H9 (cell line): ENCODE data around the gene GLI2. TPM values are rescaled to one million over a fixed set of nuclear protein-coding genes. Genes with fewer than 3 reads are reported as not detected.
A peak's percentile ranks its signal among the peaks of the same experiment; 100 is the strongest.

Experiments used
- DNase-seq: peaks from one replicate; pipeline ENCODE4 v3.0.0-alpha.2; 2017
- H2AFZ ChIP-seq: one replicate; pipeline ENCODE4 v1.6.1; 2013; ENCODE audit warnings: mild to moderate bottlenecking, low read length, control low read depth, moderate library complexity
- H2AK5ac ChIP-seq: 2 replicates; pipeline ENCODE4 v1.6.1; 2013; ENCODE audit warnings: low read length, control low read depth, mixed read lengths; ENCODE audit not compliant: insufficient read length
- H2BK120ac ChIP-seq: one replicate; pipeline ENCODE4 v1.6.1; 2013; ENCODE audit warnings: low read depth, mild to moderate bottlenecking, low read length, control low read depth, inconsistent platforms; ENCODE audit not compliant: poor library complexity, severe bottlenecking
- H2BK12ac ChIP-seq: 2 replicates; pipeline ENCODE4 v1.6.1; 2013; ENCODE audit warnings: low read length, control low read depth, mixed read lengths, low read depth; ENCODE audit not compliant: insufficient read length
- H2BK15ac ChIP-seq: 2 replicates; pipeline ENCODE4 v1.6.1; 2013; ENCODE audit warnings: low read depth, low read length, control low read depth
- H2BK20ac ChIP-seq: one replicate; pipeline ENCODE4 v1.6.1; 2013; ENCODE audit warnings: low read depth, mild to moderate bottlenecking, low read length, control low read depth, inconsistent platforms; ENCODE audit not compliant: poor library complexity, severe bottlenecking
- H2BK5ac ChIP-seq: 2 replicates; pipeline ENCODE4 v1.6.1; 2013; ENCODE audit warnings: low read length, control low read depth, mixed read lengths; ENCODE audit not compliant: insufficient read length
- H3K14ac ChIP-seq: 2 replicates; pipeline ENCODE4 v1.6.1; 2013; ENCODE audit warnings: low read length, control low read depth; ENCODE audit not compliant: insufficient read depth
- H3K18ac ChIP-seq: 2 replicates; pipeline ENCODE4 v1.6.1; 2013; ENCODE audit warnings: low read depth, mild to moderate bottlenecking, mixed read lengths, low read length, control low read depth; ENCODE audit not compliant: insufficient read length
- H3K23ac ChIP-seq: 2 replicates; pipeline ENCODE4 v1.6.1; 2013; ENCODE audit warnings: low read length, control low read depth, mixed read lengths, low read depth; ENCODE audit not compliant: insufficient read length
- H3K23me2 ChIP-seq: 2 replicates; pipeline ENCODE4 v1.6.1; 2013; ENCODE audit warnings: low read depth, mild to moderate bottlenecking, mixed read lengths, low read length, control low read depth; ENCODE audit not compliant: insufficient read length, poor library complexity, severe bottlenecking
- H3K27ac ChIP-seq: 2 replicates; pipeline ENCODE4 v1.5.1; 2013; ENCODE audit warnings: low read length, control low read depth, mixed read lengths, low read depth; ENCODE audit not compliant: insufficient read length
- H3K27me3 ChIP-seq: 2 replicates; pipeline ENCODE4 v1.6.1; 2013; ENCODE audit warnings: low read length, control low read depth, inconsistent platforms; ENCODE audit not compliant: insufficient read depth
- H3K4ac ChIP-seq: 2 replicates; pipeline ENCODE4 v1.6.1; 2013; ENCODE audit warnings: low read depth, mild to moderate bottlenecking, control low read depth, inconsistent platforms, low read length, moderate library complexity
- H3K4me1 ChIP-seq: 2 replicates; pipeline ENCODE4 v1.6.1; 2013; ENCODE audit warnings: low read length, control low read depth, inconsistent platforms; ENCODE audit not compliant: insufficient read depth
- H3K4me2 ChIP-seq: 2 replicates; pipeline ENCODE4 v1.6.1; 2013; ENCODE audit warnings: low read length, control low read depth, mixed read lengths; ENCODE audit not compliant: insufficient read length, insufficient read depth
- H3K56ac ChIP-seq: 2 replicates; pipeline ENCODE4 v1.6.1; 2013; ENCODE audit warnings: low read depth, mild to moderate bottlenecking, mixed read lengths, low read length, control low read depth; ENCODE audit not compliant: insufficient read length
- H3K79me1 ChIP-seq: 2 replicates; pipeline ENCODE4 v1.6.1; 2013; ENCODE audit warnings: low read depth, mild to moderate bottlenecking, moderate library complexity, low read length, control low read depth, inconsistent platforms; ENCODE audit not compliant: insufficient read depth, poor library complexity, severe bottlenecking
- H3K79me2 ChIP-seq: 2 replicates; pipeline ENCODE4 v1.6.1; 2013; ENCODE audit warnings: low read length, control low read depth, inconsistent platforms; ENCODE audit not compliant: insufficient read depth
- H3K9ac ChIP-seq: 2 replicates; pipeline ENCODE4 v1.6.1; 2013; ENCODE audit warnings: low read length, control low read depth, mixed read lengths; ENCODE audit not compliant: insufficient read length; ENCODE audit errors: extremely low read depth
- H3K9me3 ChIP-seq: one replicate; pipeline ENCODE4 v1.6.1; 2013; ENCODE audit warnings: low read depth, low read length, inconsistent platforms; ENCODE audit not compliant: control insufficient read depth
- H3T11ph ChIP-seq: one replicate; pipeline ENCODE4 v1.6.1; 2013; ENCODE audit warnings: mild to moderate bottlenecking, low read length, control low read depth, inconsistent platforms
- H4K20me1 ChIP-seq: one replicate; pipeline ENCODE4 v1.6.1; 2013; ENCODE audit not compliant: control insufficient read depth, insufficient read length, insufficient read depth
- H4K5ac ChIP-seq: 2 replicates; pipeline ENCODE4 v1.6.1; 2013; ENCODE audit warnings: low read depth, mild to moderate bottlenecking, mixed read lengths, low read length, control low read depth; ENCODE audit not compliant: insufficient read length
- H4K8ac ChIP-seq: replicated peaks from 2 replicates; pipeline ENCODE4 v1.6.1; 2013; ENCODE audit warnings: low read length, control low read depth, mixed read lengths, low read depth; ENCODE audit not compliant: insufficient read length
- H4K91ac ChIP-seq: 2 replicates; pipeline ENCODE4 v1.6.1; 2013; ENCODE audit warnings: low read depth, mild to moderate bottlenecking, moderate library complexity, mixed read lengths, low read length, control low read depth; ENCODE audit not compliant: insufficient read length
- H3K27ac Mint-ChIP-seq, 3 experiments: 2 replicates in 2 of 3; 3 replicates in 1 of 3; pipeline ENCODE4 v1.8.0; 2020 to 2021; ENCODE audit warnings: mixed read lengths in 3 of 3, mild to moderate bottlenecking in 1 of 3, moderate library complexity in 1 of 3
- H3K27me3 Mint-ChIP-seq: 2 replicates; pipeline ENCODE4 v1.8.0; 2021; ENCODE audit warnings: low read depth, mild to moderate bottlenecking, moderate library complexity, mixed read lengths
- H3K36me3 Mint-ChIP-seq, 3 experiments: 2 replicates in 2 of 3; 3 replicates in 1 of 3; pipeline ENCODE4 v1.8.0; 2020 to 2021; ENCODE audit warnings: low read depth in 3 of 3, mixed read lengths in 3 of 3; ENCODE audit not compliant: insufficient read depth in 1 of 3
- H3K4me1 Mint-ChIP-seq, 2 experiments: 2 replicates each; pipeline ENCODE4 v1.8.0; 2020; ENCODE audit warnings: mixed read lengths in 2 of 2
- H3K4me3 Mint-ChIP-seq, 2 experiments: 2 replicates in 1 of 2; 3 replicates in 1 of 2; pipeline ENCODE4 v1.8.0; 2020 to 2021; ENCODE audit warnings: mild to moderate bottlenecking in 2 of 2, mixed read lengths in 2 of 2, moderate library complexity in 1 of 2
- H3K9me3 Mint-ChIP-seq, 2 experiments: 2 replicates in 1 of 2; 3 replicates in 1 of 2; pipeline ENCODE4 v1.8.0; 2020; ENCODE audit warnings: mild to moderate bottlenecking in 2 of 2, mixed read lengths in 2 of 2, moderate library complexity in 1 of 2
- WGBS: extraction: QIAGEN DNeasy Blood & Tissue Kit; methylation state at CpG from one replicate; pipeline ENCODE4 v1.1.7; 2013; ENCODE audit warnings: missing lambda C conversion rate, low lambda C conversion rate, mixed read lengths; ENCODE audit not compliant: insufficient read length; ENCODE audit errors: extremely low coverage; 5-methylcytosine and 5-hydroxymethylcytosine counted together
- total RNA-seq: library from RNA; stranded (reverse); gene quantifications from 2 replicates; pipeline ENCODE4 v1.2.1, GENCODE V29; 2021
- TF ChIP-seq, protein P1 (sequence below): fragments of 200-600 bp; sonication (generic); conservative IDR thresholded peaks from 3 replicates; pipeline ENCODE4 v1.8.0; 2021; ENCODE audit warnings: antibody characterized with exemption, mild to moderate bottlenecking

GLI2 gene
- total RNA-seq, 1 experiment from 2014 or later = 56.7 TPM

- H3K4me2 ChIP-seq = no peak overlapping the region
- no peak overlapping the region for H3K9ac ChIP-seq
- no peaks in the 10 kb centered on the region for H4K20me1 ChIP-seq
- H3K27ac ChIP-seq = no peak overlapping the region
- H2BK12ac ChIP-seq = no peak overlapping the region
- DNase-seq = peak; percentile 23
- no peak overlapping the region for H3K4me3 Mint-ChIP-seq
- peaks cover 0 to 4% (median 0%) of the 10 kb centered on the region in 3 experiments; a peak in 2 of 7 replicates for H3K36me3 Mint-ChIP-seq
- H3K4ac ChIP-seq = no peak overlapping the region
- H3K56ac ChIP-seq = no peak overlapping the region
- H3K79me2 ChIP-seq = peaks cover 36% of the 10 kb centered on the region; the same call in 1 of the 2 replicates
- H3K27ac Mint-ChIP-seq = no peak overlapping the region
- no peak overlapping the region for H2BK5ac ChIP-seq
- H4K8ac ChIP-seq = no peak overlapping the region
- no CpG with 5 or more reads among the region's 10 CpGs for whole genome bisulfite sequencing
- H4K5ac ChIP-seq = no peak overlapping the region
- H3K18ac ChIP-seq = no peak overlapping the region
- no peak overlapping the region for H2BK15ac ChIP-seq
- no peaks in the 10 kb centered on the region; the same call in 1 of the 2 replicates for H3K27me3 Mint-ChIP-seq
- H3K27me3 ChIP-seq = no peaks in the 10 kb centered on the region
- H2AFZ ChIP-seq = no peak overlapping the region
- no peak overlapping the region for H3T11ph ChIP-seq
- H2BK120ac ChIP-seq = no peak overlapping the region
- peaks cover 74 to 85% of the 10 kb centered on the region in 2 experiments for H3K4me1 Mint-ChIP-seq
- TF ChIP-seq, protein P1, sequence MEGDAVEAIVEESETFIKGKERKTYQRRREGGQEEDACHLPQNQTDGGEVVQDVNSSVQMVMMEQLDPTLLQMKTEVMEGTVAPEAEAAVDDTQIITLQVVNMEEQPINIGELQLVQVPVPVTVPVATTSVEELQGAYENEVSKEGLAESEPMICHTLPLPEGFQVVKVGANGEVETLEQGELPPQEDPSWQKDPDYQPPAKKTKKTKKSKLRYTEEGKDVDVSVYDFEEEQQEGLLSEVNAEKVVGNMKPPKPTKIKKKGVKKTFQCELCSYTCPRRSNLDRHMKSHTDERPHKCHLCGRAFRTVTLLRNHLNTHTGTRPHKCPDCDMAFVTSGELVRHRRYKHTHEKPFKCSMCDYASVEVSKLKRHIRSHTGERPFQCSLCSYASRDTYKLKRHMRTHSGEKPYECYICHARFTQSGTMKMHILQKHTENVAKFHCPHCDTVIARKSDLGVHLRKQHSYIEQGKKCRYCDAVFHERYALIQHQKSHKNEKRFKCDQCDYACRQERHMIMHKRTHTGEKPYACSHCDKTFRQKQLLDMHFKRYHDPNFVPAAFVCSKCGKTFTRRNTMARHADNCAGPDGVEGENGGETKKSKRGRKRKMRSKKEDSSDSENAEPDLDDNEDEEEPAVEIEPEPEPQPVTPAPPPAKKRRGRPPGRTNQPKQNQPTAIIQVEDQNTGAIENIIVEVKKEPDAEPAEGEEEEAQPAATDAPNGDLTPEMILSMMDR = no peak
- no peaks in the 10 kb centered on the region for H3K9me3 Mint-ChIP-seq
- H3K79me1 ChIP-seq = peaks cover 5% of the 10 kb centered on the region
- H2BK20ac ChIP-seq = no peak overlapping the region
- no peak overlapping the region for H4K91ac ChIP-seq
- H3K23me2 ChIP-seq = no peaks in the 10 kb centered on the region
- H3K23ac ChIP-seq = no peak overlapping the region
- H3K14ac ChIP-seq = no peak overlapping the region; the same call in 1 of the 2 replicates
- H2AK5ac ChIP-seq = no peak overlapping the region
- no peaks in the 10 kb centered on the region for H3K9me3 ChIP-seq
- peaks cover 17% of the 10 kb centered on the region; the same call in 1 of the 2 replicates for H3K4me1 ChIP-seq
These were observed 28.3 kb downstream of the GLI2 start for GRCh38 chr2:120763931-120764330.
